Ishikawa (cell line): ENCODE results near the gene MBTPS1.

Source experiments
- CEBPB ChIP-seq: IDR thresholded peaks from 2 replicates; pipeline ENCODE4 v1.6.1; 2012
- CREB1 ChIP-seq: IDR thresholded peaks from 2 replicates; pipeline ENCODE4 v1.6.1; 2012; ENCODE audit warnings: low read depth
- EGR1 ChIP-seq: IDR thresholded peaks from 2 replicates; pipeline ENCODE4 v1.6.1; 2012
- EP300 ChIP-seq: IDR thresholded peaks from 2 replicates; pipeline ENCODE4 v1.6.1; 2012; ENCODE audit warnings: borderline replicate concordance
- FOXM1 ChIP-seq: IDR thresholded peaks from 2 replicates; pipeline ENCODE4 v1.6.1; 2012; ENCODE audit warnings: low read depth, borderline replicate concordance
- MAX ChIP-seq: IDR thresholded peaks from 2 replicates; pipeline ENCODE4 v1.6.1; 2012
- NFIC ChIP-seq: IDR thresholded peaks from 2 replicates; pipeline ENCODE4 v1.6.1; 2012
- RAD21 ChIP-seq: IDR thresholded peaks from 2 replicates; pipeline ENCODE4 v1.6.1; 2012; ENCODE audit warnings: low read depth
- REST ChIP-seq: IDR thresholded peaks from 2 replicates; pipeline ENCODE4 v1.6.1; 2012; ENCODE audit warnings: low read depth, mild to moderate bottlenecking
- TAF1 ChIP-seq: IDR thresholded peaks from 2 replicates; pipeline ENCODE4 v1.6.1; 2012; ENCODE audit warnings: low read depth, mild to moderate bottlenecking
- TCF12 ChIP-seq: IDR thresholded peaks from 2 replicates; pipeline ENCODE4 v1.6.1; 2012; ENCODE audit warnings: low read depth
- TEAD4 ChIP-seq: IDR thresholded peaks from 2 replicates; pipeline ENCODE4 v1.6.1; 2012
- USF1 ChIP-seq: IDR thresholded peaks from 2 replicates; pipeline ENCODE4 v1.6.1; 2012
- YY1 ChIP-seq: IDR thresholded peaks from 2 replicates; pipeline ENCODE4 v1.6.1; 2012; ENCODE audit warnings: low read depth
- ZBTB7A ChIP-seq: IDR thresholded peaks from 2 replicates; pipeline ENCODE4 v1.6.1; 2012; ENCODE audit warnings: low read depth

The MBTPS1 gene

GRCh38 chr16:84086341-84086740, 30.4 kb downstream of the MBTPS1 start:
- TF ChIP-seq NFIC: no peak
- TF ChIP-seq USF1: no peak

GRCh38 chr16:84085773-84086172, 31.0 kb downstream of the MBTPS1 start:
- TF ChIP-seq TCF12 (no peak), USF1 (no peak), RAD21 (no peak), NFIC (no peak)

- TF ChIP-seq TCF12 (no peak), EP300 (no peak), TEAD4 (no peak), YY1 (no peak), TAF1 (no peak), CEBPB (no peak), REST (no peak), USF1 (no peak)
These were observed 31.5 kb downstream of the MBTPS1 start for GRCh38 chr16:84085271-84085667.

GRCh38 chr16:84084570-84085270, 32.0 kb downstream of the MBTPS1 start:
- TF ChIP-seq RAD21 (peak; percentile 83), USF1 (no peak)

GRCh38 chr16:84082835-84083569, 33.7 kb downstream of the MBTPS1 start:
- TF ChIP-seq FOXM1 (no peak), NFIC (no peak), CREB1 (no peak), EGR1 (no peak), RAD21 (no peak), TAF1 (no peak), ZBTB7A (no peak), TCF12 (no peak), MAX (no peak), YY1 (no peak), USF1 (no peak), TEAD4 (no peak), EP300 (no peak)

- TF ChIP-seq EP300: no peak
- TF ChIP-seq CEBPB: no peak
- TF ChIP-seq ZBTB7A: no peak
- no peak for TF ChIP-seq TEAD4
- TF ChIP-seq EGR1: no peak
- no peak for TF ChIP-seq FOXM1
- TF ChIP-seq USF1: no peak
- TF ChIP-seq CREB1: no peak
- TF ChIP-seq TCF12: no peak
- TF ChIP-seq RAD21: no peak
- TF ChIP-seq TAF1: no peak
- TF ChIP-seq REST: no peak
- TF ChIP-seq NFIC: no peak
- no peak for TF ChIP-seq MAX
- TF ChIP-seq YY1: no peak
These were observed 34.6 kb downstream of the MBTPS1 start for GRCh38 chr16:84082110-84082509.
